SK-N-MC (cell line): Measurements from ENCODE around the gene CLDN25.

Experiments used
- EZH2 ChIP-seq: fragments of 200-600 bp; sonication (generic); IDR thresholded peaks from one replicate; pipeline ENCODE4 v1.6.1; 2017; ENCODE audit warnings: antibody characterized with exemption
- POLR2AphosphoS5 ChIP-seq: IDR thresholded peaks from 2 replicates; pipeline ENCODE4 v1.6.1; 2012; ENCODE audit warnings: mild to moderate bottlenecking, low read depth, low read length, borderline replicate concordance

GRCh38 chr11:113773092-113773415 lies 6.5 kb upstream of the CLDN25 start:
- TF ChIP-seq POLR2AphosphoS5 (no peak), EZH2 (no peak)
